HG03196 (cell line): ENCODE measurements around the gene PCGF3.
"Not testable (repeated sequence)": the region's sequence is repeated elsewhere in the genome, so short reads cannot be mapped to it uniquely, and the experiment has no call there.

Experiments
- ATAC-seq: cut with Tn5 transposase; IDR thresholded peaks from one replicate; pipeline ENCODE4 v1.9.1; 2021; ENCODE audit not compliant: unreplicated experiment

PCGF3 gene

GRCh38 chr4:667545-667925 lies 38.1 kb upstream of the PCGF3 start:
- no peak for ATAC-seq

- ATAC-seq, result not testable (repeated sequence)
These were observed 37.4 kb upstream of the PCGF3 start for GRCh38 chr4:668219-668618.

GRCh38 chr4:669806-670559 lies 35.6 kb upstream of the PCGF3 start:
- ATAC-seq, result not testable (repeated sequence)

GRCh38 chr4:671769-672168 lies 33.9 kb upstream of the PCGF3 start:
- no peak for ATAC-seq

DNA sequence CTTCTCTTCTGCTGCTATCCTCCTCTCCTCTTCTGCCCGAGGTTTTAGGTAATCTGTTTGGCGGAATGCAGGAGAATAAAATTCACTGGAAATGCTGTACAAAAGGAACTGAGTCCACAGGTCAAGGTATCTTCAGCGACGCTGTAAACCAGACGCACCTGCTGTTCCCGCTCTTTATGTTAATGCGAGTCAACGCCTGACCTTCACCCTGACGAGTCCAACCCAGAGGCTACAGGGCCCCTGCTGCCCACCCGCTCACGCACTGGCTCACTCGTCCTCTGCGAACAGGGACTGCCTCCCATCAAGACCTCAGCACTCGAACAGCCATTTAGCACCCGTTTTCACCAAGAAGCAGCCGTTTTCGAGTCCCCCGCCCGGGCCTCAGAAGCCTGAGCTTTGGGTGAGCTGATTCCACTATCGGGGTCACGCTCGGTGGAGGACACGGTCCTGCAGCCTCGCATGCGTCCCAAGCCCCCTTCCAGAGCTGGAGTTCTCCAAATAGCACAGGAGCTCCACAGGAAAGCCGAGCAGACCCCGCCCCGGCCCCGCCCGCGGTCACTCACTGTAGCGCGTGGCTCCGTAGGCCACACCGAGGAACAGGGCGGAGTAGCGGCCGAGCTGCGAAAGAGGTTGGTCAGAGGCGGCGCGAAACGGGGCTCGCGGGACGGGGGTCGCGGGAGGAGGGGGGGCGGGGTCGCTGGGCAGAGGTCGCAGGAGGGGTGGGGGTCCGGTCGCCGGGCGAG lies 32.1 kb upstream of the PCGF3 start:
- ATAC-seq, result no peak

DNA sequence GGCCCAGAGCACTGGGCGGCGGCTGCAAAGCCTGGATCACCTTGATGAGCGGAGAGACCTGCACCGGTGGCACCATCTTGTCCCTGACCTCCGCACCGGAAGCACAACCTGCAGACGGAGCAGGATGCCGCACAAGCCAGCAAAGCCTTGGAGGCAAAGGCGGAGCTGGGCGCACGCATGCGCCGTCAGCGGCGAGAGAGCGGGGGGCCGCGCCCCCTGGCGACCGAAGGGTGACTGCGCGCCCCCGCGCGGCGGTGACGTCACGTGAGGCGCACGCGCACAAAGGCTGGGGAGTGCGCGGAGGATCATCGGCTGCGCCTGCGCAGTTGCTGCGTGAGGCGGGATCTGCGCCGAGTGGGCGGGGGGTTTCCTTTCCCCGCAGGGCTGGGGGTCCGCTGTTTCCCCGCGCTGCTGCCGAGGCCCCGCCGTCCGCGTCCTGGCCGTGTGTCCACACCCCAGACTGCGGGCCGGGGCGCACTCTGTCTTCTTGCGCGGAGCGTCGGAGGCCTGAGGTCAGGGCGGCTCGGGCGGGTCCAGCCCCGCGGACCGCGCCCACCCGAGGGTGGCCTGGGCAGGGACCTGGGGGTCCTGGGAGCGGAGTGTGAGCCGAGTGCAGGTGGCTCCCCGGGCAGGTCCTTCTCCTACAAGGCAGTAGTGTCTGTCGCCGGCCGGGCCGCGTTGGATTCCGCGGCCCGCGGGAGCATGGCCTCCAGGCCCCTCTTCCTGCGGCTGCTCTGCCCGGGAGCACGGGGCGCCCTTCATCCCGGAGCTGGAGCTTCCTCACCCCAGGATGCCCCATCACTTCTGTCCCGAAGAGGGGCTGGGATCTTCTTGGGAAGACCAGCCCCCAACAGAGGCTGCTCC lies 31.2 kb upstream of the PCGF3 start, which contains the start of the genes ATP5ME and MYL5:
Gene ATP5ME (minus strand): TSS at position 105 of the 864 bp plus-strand sequence. CDS start 29 bp downstream, at position 76.
Gene MYL5 (plus strand): TSS at position 371 of the 864 bp plus-strand sequence. CDS start 3,485 bp downstream, outside the sequence.
- peak; percentile 78 for ATAC-seq

- ATAC-seq, result no peak
These were observed 30.4 kb upstream of the PCGF3 start for GRCh38 chr4:675036-675882.

DNA sequence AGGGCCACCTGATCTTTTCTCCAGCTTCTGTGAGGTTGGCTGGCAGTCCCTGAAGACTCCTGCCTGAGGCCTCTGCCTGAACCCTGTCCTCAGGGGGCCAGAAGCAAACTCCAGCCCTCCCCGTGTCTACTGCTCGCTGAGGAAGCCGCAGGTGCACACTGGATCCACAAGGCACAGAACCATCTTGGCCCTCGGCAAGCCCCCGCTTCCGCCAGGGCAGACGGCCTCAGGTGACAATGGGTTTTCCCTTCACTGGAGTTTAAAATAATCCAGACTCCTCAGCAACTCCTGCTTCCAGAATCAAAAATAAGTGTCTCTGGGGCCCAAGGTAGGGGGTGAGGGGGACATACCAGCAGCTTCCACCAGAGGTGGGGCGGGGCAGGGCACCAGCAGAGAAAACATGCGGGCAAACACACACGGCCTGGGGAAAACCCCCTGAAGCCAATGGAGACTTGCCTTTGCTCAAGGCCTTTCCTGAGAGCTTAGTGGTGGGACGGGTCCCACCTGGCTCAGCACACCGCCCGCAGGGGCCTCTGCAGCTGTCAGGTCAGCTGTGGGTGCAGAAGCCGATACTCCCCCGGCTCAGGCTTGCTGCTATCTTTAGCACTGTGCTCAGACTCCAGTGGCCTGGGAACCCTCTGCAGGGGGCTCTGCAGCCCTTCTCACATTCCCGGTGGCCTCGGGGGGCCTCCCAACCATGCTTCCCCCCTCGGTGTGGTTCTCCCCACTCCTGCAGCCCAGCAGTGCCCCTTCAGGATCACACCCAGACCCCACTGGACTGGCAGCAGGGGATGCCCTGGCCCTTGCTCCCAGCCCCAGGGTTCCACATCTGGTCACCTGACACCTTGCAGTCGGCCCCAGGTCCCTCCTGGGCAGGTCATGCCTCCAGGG lies 29.4 kb upstream of the PCGF3 start:
- ATAC-seq, result peak; percentile 25

DNA sequence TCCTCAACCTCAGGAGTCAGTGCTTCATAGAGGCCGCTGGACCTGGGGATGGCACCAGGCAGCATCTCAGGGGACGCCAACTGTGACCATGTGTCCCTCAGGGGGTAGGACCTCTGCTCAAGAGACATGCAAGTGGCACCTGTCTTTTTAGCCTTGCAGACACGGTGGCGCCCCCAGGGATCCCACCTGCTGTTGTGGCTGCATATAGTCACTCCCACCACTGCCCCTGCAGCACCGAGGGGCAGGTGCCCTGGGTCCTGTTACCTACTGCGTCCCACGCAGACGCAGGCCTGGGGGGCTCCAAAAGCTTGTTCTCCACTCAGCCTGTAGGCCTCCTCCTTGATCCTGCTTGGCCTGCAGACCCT lies 28.8 kb upstream of the PCGF3 start:
- no peak for ATAC-seq

DNA sequence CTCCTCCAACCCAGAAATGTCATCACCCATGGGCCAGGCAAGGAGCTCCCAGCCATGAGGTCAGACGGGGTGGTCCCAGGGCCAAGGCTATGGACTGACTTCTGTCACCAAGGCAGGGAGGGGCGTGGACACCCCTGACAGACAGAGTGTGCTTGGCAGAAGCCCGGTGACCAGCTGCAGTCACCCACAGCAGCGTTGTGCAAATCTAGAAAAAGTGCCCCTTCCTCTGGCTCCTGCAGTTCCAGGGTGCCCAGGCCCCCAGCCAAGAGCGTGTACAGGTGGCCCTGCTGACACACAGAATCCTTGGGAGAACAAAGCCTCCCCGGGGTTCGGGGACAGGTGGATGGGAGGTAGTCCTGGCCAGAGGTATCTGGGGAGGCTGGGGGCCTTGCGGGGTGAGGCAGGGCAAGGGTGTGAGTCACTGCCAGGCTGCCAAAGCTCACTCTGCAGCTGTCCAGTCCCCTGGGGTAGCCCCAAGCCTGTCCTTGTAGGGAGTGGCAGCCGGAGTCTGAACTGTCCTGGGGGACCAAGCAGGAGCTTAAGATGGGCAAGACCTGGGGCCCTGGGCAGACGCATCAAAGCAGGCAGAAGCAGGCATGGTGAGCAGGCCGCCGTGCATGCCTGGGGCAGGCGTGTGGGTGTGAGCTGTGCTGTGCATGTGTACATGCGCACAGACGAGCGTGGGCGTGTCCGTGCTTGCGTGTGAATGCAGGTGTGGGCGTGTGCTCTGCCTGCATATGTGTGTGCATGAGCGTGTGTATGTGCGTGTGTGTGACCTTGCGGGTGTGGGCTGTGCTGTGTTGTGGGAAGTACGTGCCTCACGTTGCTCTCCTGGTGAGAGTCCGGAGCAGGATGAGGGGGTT lies 28.0 kb upstream of the PCGF3 start:
- ATAC-seq, result no peak

DNA sequence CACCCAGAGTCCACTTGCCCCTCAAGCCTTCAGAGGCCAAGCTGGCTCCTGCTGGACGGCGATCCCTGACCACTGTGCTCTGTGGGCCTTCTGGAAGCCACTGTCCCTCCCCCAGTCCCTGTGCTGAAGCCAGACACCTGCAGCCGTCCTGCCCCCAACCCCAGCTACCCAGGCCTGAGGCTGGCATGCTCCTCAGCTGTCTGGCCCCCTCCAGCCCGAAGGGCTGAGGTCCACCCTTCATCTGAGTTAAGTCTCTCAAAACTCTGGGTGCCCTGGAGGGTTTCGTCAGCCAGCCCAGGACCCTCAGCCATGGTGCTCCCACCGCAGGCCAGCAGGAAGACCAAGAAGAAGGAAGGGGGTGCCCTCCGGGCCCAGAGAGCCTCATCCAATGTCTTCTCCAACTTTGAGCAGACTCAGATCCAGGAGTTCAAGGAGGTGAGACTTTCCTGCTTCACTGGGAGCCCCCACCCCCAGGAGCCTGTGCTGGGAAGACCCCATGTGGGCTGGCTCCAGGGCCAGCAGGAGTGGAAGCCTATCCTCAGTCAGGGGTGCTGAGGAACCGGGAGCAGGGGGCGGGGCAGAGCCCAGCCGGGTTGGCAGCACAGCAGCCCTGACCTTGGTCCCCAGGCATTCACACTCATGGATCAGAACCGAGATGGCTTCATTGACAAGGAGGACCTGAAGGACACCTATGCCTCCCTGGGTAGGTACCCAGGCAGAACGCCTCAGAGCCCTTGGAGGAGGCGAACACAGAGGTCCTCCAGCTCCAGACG lies 27.1 kb upstream of the PCGF3 start:
- ATAC-seq, result no peak

DNA sequence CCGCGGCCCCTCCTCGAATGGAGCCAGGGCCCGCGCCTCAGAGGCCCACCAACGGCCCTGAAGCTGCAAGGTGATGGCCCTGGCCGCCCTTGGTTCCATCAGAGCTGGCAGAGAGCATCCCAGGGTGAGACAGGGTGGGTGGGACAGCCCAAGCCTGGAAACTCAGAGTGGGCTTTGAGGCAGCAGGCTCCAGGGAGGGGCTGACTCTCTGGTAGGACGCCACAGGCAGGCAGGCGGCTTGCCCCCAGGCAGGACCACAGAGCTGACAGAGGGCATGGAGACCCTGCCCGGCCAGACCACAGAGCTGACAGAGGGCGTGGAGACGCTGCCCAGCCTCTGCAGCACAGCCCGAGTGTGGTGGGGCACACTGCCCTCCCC lies 26.5 kb upstream of the PCGF3 start:
- ATAC-seq, result no peak

DNA sequence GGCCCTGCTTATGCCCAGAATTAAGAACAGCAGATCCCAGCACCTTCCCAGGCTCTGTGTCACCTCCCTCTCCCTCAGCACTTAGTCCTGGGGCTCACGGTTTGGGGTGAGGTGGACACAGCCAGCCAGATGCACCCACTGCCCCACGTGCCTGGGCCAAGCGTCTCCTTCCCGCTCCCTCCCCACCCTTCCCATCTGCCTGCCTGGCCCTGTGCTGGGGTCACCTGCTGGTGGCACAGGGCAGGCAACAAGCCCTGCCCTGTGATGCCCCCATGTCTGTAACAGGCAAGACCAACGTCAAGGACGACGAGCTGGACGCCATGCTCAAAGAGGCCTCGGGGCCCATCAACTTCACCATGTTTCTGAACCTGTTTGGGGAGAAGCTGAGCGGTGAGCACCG lies 26.0 kb upstream of the PCGF3 start:
- no peak for ATAC-seq

GRCh38 chr4:680091-680490 lies 25.5 kb upstream of the PCGF3 start:
- ATAC-seq, result no peak

- ATAC-seq, result no peak
These were observed 25.1 kb upstream of the PCGF3 start for GRCh38 chr4:680551-680927.

DNA sequence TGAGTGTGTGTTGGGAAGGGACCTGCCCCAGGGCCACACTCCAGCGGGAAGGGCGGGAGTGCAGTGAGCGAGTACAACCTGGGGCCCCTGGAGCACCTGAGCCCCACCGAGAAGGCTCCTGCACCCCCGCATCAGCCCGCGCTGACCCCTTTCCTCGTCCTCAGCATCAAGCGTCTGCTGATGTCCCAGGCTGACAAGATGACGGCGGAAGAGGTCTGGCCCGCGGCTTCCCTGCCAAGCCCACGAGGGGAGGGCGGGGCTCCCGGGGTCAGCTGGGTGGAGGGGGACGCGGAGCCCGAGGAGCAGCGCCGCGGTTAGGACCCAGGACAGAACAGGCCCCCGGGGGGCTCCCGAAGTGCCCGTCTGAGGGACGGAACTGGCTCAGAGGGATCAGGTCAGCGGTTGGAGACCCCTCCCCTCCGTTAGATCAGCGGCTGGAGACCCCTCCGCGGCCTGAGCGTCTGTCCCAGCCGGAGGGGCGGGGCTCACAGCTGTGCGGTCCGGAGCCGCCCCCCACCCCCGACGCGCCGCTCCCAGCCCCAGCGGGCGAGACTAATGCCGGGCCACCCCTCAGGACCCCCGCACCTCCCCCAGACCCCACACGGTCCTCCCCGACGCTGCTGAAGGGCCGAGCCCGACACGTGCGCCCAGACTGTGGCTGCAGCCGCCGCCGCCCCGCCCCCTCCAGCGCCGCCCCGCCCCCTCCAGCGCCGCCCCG lies 24.5 kb upstream of the PCGF3 start:
- ATAC-seq, result no peak

- no peak for ATAC-seq
These were observed 23.7 kb upstream of the PCGF3 start for GRCh38 chr4:681736-682451.
